ENCODE data around the gene NDUFAF5.

DNA sequence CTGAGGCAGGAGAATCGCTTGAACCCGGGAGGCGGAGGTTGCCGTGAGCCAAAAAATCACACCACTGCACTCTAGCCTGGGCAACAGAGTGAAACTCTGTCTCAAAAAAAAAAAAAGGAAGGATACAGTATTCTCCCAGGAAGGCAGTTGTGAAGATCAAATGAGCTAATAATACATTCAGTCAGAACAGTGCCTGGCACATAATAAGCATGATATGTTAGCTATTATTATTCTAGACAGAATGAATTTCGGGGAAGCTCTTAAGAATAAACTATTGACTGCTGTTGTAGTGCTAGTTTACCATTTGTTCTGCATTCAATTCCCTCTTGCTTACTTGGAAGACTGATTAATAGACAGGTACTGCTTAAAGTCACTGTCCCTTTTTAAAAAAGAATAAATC is 40.6 kb downstream of the NDUFAF5 start:
- TF ChIP-seq SUZ12 (IDR thresholded peaks at IDR 0.05; ENCODE audit: extremely low read depth, insufficient read depth, insufficient read length) (no peak), YY1 (IDR thresholded peaks at IDR 0.05; ENCODE audit: insufficient read depth, insufficient read length) (no peak), ZNF274 (IDR thresholded peaks at IDR 0.05; ENCODE audit: low read depth, low read length) (no peak)
